ENCODE data around the gene CEP135.

Gene CEP135

DNA sequence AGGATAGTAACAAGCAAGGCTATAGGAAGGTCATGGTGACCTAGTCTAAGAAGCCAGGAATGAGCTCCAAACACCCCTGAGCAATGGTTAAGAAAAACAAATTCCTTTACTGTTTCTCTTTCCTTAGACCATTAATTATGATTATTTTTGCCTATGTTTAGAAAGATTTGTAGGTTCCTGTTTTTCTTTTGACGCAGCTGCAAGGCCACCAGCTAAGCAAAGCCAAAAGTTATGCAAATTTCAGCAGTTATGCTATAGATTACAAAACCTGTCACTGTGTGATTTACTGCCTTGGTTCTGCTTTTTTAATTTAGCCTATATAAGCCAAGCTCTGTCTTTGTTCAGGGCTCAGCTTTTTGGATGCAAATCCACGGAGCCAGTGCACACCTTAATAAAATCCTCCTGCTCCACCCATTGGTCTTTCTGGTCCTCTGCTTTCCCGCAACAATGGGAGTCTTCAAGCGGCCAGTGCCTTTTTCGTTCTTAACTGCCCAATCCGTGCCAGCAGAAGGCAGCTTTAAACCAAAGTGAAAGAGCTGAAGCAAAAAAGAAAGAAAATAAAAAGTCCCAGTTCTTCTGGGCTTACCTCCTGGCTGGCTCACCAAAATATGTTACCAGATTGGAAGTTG is 1.4 kb upstream of the CEP135 start:
- no peaks in the 10 kb centered on the region for H3K27me3 ChIP-seq

DNA sequence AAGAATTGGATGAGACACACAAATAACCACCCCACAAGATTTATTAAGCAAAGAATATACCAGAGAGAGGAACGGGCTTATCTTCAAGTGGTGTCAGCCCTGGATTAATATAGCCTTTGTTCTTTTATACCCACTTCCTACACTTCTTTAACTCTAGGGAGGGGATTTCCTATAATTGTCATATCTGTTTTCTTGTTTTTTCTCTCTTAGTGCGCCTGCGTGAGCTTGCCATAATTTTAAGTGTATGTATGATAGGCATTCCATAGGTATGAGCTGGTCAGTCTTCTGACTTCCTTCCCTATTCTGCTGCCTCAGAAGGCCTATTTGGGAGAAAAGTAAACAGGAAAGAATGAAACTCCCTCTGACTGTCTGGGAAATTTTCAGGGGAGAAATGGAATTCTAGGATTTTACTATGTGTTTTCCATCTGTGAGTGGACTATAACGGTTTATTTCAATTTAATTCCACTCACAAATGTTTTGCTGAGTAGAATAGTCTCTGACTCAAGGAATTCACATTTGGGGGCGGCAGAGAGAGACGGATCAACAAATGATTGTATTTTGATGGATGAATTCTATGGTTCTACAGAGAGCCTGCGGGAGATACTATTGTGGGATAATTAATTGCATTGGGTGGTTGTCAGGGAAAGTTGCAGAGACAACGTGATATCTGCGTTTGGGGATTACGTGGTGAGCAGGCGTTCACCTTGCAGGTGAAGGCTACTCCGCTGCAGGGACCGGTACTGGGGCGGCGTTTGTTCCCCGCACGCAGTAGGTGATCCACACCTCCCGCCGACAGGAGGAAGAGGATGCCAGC is 626 bp upstream of the CEP135 start:
- Histone ChIP-seq H3K9me3 (no peaks in the 10 kb centered on the region), H3K4me1 (no peaks in the 10 kb centered on the region; the same call in 1 of the 2 replicates), H3K36me3 (peaks cover 7% of the 10 kb centered on the region), H3K27me3 (no peaks in the 10 kb centered on the region), H3K4me3 (ENCODE audit: low read depth, low read length) (peak overlapping the region; percentile 86)
- no peak for DNase-seq
- TF ChIP-seq, protein P1, sequence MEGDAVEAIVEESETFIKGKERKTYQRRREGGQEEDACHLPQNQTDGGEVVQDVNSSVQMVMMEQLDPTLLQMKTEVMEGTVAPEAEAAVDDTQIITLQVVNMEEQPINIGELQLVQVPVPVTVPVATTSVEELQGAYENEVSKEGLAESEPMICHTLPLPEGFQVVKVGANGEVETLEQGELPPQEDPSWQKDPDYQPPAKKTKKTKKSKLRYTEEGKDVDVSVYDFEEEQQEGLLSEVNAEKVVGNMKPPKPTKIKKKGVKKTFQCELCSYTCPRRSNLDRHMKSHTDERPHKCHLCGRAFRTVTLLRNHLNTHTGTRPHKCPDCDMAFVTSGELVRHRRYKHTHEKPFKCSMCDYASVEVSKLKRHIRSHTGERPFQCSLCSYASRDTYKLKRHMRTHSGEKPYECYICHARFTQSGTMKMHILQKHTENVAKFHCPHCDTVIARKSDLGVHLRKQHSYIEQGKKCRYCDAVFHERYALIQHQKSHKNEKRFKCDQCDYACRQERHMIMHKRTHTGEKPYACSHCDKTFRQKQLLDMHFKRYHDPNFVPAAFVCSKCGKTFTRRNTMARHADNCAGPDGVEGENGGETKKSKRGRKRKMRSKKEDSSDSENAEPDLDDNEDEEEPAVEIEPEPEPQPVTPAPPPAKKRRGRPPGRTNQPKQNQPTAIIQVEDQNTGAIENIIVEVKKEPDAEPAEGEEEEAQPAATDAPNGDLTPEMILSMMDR (IDR thresholded peaks at IDR 0.05; ENCODE audit: low read depth, low read length) = no peak

More for the DNA sequence above, 1.4 kb upstream of the CEP135 start:
- Histone ChIP-seq H3K36me3 (peaks cover under 1% of the 10 kb centered on the region), H3K9me3 (no peaks in the 10 kb centered on the region), H3K4me3 (ENCODE audit: low read depth, low read length) (no peak overlapping the region), H3K4me1 (no peaks in the 10 kb centered on the region; the same call in 1 of the 2 replicates)
- no peak for DNase-seq
- TF ChIP-seq, protein P1 (IDR thresholded peaks at IDR 0.05; ENCODE audit: low read depth, low read length) = no peak

DNA sequence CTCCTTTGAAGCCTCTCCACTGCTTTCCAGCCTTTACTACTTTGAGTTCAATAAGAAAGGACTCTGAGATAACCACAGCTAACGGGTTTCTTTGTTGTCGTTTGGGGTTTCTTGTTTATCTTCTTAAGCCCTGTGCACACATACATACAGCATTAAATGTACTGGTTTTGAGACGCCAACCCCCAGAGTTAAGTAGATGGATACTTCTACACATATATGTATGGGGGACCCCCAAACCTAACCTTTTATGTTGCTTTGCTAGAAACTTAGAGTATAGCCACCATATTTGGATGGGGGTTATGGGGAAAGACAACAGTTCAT is 697 bp downstream of the CEP135 start:
- peaks cover 10% of the 10 kb centered on the region for H3K36me3 ChIP-seq
- no peak for DNase-seq
- no peaks in the 10 kb centered on the region for H3K9me3 ChIP-seq
- no peaks in the 10 kb centered on the region; the same call in 1 of the 2 replicates for H3K4me1 ChIP-seq
- peak overlapping the region; percentile 86 for H3K4me3 ChIP-seq (ENCODE audit: low read depth, low read length)
- H3K27me3 ChIP-seq = no peaks in the 10 kb centered on the region
- TF ChIP-seq, protein P1 (IDR thresholded peaks at IDR 0.05; ENCODE audit: low read depth, low read length) = no peak

DNA sequence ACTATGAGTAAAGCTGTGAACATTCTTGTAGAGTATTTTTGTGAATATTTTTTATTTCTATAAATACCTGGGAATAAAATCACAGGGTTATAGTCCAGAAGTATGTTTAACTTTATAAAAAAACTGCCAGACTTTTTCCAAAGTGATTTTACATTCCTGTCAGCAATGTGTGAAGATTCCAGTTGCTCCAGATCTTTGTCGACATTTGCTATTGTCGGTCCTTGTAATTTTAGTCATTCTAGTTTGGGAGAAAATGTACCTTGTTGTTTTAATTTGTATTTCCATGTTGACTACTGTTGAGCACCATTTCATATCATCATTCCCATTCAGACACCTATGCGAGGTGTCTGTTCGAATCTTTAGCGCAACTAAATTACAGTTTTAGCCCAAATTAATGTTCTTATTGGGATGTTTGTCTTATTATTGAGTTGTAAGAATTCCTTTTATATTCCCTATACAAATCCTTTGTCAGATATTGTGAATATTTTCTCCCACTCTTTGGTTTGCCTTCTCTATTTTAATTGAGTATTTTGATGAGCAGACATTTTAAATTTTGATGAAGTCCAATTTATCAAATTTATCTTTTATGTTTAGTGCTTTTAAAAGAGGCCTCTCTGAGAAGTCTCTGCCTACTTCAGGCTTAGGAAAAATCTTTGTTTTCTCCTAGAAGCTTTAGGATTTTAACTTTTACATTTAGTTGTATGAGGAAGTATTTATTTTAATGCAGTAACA is 2.6 kb downstream of the CEP135 start:
- Histone ChIP-seq H3K9me3 (no peaks in the 10 kb centered on the region), H3K4me1 (no peaks in the 10 kb centered on the region; the same call in 1 of the 2 replicates), H3K27me3 (no peaks in the 10 kb centered on the region), H3K4me3 (ENCODE audit: low read depth, low read length) (no peak overlapping the region), H3K36me3 (peaks cover 28% of the 10 kb centered on the region)
- TF ChIP-seq, protein P1 (IDR thresholded peaks at IDR 0.05; ENCODE audit: low read depth, low read length) = no peak
- DNase-seq = no peak

DNA sequence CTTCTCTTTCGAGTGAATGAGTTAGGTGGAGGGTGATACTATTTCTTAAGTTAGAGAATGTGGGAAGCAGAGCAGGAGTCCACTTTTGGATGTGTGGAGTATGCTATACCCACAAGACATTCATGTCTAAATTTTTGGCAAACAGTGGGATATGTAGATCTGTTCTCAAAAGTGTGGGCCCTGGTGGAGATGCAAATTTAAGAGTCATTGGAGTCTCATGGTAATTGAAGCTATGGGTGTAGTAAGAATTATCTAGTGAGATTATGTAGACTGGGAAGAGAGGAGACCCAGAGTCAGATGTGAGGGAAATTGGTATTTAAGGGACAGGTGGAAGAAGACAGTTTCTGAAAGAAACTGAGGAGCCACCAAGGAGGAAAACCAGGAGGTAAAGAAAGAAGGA is 7.0 kb downstream of the CEP135 start:
- Histone ChIP-seq H3K27me3 (no peaks in the 10 kb centered on the region), H3K4me3 (ENCODE audit: low read depth, low read length) (no peak overlapping the region), H3K4me1 (no peaks in the 10 kb centered on the region), H3K36me3 (peaks cover 54% of the 10 kb centered on the region), H3K9me3 (no peaks in the 10 kb centered on the region)
- TF ChIP-seq, protein P1 (IDR thresholded peaks at IDR 0.05; ENCODE audit: low read depth, low read length) = no peak
- no peak for DNase-seq
